ENCODE data around the gene SPACDR. TPM values are rescaled to one million over a fixed set of nuclear protein-coding genes. Genes with fewer than 3 reads are reported as not detected.
"Not testable (repeated sequence)": the region's sequence is repeated elsewhere in the genome, so short reads cannot be mapped to it uniquely, and the experiment has no call there.

SPACDR gene
- total RNA-seq, 1 experiment from 2014 or later = 2.4 TPM

DNA sequence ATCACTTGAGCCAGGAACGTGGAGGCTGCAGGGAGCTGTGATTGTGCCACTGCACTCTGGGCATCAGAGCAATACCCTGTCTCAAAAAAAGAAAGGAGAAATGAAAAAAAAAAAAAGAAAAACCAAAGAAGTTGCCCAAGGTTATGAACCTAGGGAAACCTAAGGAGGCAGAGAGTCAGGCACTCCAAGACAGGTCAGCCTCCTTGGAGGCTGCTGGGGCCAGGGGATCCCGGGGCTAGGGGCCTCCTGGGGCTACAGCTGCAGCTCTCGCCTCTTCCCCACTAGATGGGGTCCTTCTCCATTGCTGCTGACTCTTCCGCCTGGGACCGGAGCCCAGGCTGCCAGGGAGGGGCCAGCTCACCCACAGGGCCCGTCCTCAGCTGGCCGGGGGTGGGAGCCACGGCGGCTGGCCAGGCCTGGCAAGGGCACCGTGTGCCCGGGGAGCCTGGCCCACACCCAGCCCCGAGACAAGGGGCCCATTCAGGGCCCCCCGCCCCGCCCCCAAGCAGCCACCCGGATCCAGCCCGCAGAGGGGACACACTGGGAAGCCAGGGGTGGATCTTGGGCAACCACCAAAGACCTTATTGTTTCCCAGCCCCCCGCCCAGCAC lies 1.7 kb upstream of the SPACDR start:
- DNase-seq (ENCODE audit: low read depth) = peak; percentile 86

GRCh38 chr7:100465299-100465698 lies 1.2 kb upstream of the SPACDR start:
- peak; percentile 75 for DNase-seq (ENCODE audit: low read depth)

DNA sequence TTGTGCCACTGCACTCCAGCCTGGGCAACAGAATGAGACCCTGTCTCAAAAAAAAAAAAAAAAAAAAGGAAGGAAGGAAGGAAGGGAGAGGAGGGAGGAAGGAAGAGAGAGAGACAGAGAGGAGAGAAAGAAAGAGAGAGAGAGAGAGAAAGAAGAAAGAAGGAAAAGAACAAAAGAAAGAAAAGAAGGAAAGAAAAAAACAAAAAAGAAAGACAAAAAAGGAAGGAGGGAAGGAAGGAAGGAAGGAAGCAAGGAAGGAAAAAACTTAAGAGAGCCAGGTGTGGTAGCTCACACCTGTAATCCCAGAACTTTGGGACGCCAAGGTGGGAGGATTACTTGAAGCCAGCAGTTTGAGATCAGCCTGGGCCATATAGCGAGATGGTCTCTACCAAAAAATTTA lies 731 bp upstream of the SPACDR start:
- DNase-seq (ENCODE audit: low read depth) = no peak

- DNase-seq (ENCODE audit: low read depth) = no peak
Observed at GRCh38 chr7:100457033-100457432, 7.0 kb downstream of the SPACDR start.

- no peak for DNase-seq (ENCODE audit: low read depth)
Observed at GRCh38 chr7:100456562-100456961, 7.5 kb downstream of the SPACDR start.

GRCh38 chr7:100455206-100455605 lies 8.9 kb downstream of the SPACDR start:
- no peak for DNase-seq (ENCODE audit: low read depth)

DNA sequence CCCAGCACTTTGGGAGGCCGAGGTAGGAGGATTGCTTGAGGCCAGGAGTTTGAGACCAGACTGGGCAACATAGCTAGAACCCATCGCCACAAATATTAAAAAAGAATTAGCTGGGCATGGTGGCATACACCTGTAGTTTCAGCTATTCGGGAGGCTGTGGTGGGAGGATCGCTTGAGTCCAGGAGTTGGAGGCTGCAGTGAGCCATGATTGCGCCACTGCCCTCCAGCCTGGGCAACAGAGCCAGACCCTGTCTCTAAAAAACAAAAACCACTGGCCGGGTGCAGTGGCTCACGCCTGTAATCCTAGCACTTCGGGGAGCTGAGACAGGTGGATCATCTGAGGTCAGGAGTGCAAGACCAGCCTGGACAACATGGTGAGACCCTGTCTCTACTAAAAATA lies 10.2 kb downstream of the SPACDR start:
- DNase-seq (ENCODE audit: low read depth) = not testable (repeated sequence)

- no peak for DNase-seq (ENCODE audit: low read depth)
Observed at GRCh38 chr7:100452513-100452912, 11.5 kb downstream of the SPACDR start.

DNA sequence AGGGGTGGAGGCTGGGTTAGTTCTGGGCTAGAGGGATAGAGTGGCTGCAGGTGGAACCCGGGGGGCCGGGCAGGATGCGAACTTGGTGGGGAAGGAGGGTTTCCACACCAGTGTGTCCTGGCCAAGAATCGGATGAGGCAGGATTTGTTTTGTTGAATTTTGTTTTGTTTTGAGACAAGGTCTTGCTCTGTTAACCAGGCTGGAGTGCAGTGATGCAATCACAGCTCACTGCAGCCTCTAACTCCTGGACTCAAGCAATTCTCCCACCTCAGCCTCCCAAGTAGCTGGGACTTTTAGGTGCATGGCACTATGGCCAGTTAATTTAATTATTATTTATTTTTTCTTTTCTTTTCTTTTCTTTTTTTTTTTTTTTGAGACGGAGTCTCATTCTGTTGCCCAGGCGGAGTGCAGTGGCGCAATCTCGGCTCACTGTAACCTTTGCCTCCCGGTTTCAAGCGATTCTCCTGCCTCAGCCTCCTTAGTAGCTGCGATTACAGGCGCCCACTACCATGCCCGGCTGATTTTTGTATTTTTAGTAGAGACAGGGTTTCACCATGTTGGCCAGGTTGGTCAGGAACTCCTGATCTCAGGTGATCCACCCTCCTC lies 14.8 kb downstream of the SPACDR start:
- DNase-seq (ENCODE audit: low read depth) = no peak

DNA sequence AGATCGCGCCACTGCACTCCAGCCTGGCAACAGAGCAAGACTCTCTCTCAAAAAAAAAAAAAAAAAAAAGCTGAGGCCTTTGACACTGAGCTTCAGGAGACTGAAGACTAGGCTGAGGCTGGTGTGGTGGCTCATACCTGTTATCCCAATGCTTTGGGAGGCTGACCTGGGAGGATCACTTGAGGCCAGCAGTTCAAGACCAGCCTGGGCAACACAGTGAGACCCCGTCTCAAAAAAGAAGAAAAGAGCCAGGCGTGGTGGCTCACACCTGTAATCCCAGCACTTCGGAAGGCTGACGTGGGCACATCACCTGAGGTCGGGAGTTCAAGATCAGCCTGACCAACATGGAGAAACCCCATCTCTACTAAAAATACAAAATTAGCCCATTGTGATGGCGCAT lies 16.7 kb downstream of the SPACDR start:
- not testable (repeated sequence) for DNase-seq (ENCODE audit: low read depth)

DNA sequence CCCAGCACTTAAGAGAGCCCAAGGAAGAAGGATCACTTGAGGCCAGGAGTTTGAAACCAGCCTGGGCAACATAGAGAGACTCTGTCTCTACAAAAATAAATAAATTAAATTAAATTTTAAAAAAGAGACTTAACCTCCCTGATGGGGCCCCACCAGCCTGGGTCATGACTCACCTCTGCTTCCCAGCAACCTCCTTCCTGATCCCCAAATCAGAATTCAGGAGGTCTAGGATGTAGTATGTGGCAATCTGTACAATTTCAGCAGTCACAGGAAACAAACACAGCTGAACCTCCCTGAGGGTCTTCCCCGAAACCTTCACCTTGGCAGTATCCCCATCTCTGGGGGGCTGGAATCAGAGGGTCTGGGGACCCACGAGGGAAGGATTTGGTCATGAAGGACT lies 18.0 kb downstream of the SPACDR start:
- peak; percentile 66 for DNase-seq (ENCODE audit: low read depth)

DNA sequence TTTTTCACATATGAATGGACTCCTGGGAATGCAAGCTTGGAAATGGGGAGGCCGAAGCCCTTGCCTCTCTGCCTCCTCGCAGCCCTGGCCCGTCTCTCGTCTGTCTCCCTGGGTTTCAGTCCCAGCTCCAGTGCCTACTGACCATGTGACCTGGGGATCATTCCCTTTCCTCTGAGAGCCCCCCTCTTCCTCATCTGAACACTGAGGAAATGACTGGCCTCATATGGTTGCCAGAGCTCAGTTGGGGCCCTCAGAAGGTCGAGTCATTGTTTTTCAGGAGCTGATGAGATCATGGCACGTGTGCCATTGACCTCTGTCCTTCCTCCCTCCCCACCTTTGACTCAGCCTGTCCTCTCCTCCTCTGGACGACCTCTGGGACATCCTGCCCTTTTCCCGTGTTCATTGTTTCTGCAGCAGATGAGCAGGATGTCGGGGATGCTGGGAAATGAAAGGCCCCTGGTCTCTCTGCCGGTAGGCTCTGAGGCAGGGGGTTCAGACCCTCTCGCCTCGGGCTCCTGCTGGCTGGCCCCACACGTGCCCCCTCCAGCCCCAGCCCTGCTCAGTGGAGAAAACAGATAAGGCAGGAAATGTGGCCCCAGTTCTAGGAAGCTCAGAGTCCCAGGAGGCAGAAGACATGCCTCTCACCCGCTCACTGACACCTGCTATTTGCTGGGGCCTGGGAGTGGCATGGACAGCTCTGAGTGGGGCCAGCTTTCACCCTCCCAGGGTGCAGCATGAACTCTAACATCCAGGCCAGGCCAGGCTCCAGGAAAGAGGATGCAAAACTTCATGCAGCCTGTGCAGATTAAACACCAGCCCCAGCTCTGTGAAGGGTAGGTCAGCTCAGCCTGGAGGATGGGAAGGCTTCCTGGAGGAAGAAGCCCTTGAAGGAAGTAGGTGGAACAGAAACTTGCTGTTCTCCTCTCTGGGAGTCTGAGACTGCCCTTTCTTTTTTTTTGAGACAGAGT lies 19.5 kb downstream of the SPACDR start:
- DNase-seq (ENCODE audit: low read depth) = peak; percentile 88

DNA sequence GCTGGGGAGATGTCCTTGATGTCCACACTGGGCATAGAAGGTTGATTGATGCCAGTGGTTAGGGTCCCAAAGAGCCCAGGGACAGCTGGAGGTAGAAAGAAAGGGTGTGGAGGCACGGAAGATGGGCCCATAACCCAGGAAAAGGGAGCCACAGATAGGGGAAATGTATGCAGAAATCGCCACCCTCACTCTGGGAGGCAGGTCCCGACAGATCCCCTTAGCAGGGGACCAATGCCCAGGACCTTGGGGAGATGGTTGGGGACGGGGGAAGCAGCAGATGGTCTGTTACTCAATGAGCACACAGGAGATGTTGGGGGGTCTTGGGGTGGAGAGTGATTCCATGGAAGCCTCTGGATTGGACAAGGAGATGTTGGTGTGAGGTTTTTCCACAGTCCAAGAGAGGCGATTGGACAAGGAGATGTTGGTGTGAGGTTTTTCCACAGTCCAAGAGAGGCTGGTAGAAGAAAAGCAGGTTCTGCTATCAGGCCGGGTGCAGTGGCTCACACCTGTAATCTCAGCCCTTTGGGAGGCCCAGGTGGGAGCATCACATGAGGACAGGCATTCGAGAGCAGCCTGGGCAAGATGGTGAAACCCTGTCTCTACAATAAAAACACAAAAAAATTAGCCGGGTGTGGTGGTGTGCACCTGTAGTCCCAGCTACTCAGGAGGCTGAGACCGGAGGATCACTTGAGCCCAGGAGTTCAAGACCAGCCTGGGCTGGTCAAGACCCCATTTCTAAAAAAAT lies 20.8 kb downstream of the SPACDR start:
- DNase-seq (ENCODE audit: low read depth) = no peak

DNA sequence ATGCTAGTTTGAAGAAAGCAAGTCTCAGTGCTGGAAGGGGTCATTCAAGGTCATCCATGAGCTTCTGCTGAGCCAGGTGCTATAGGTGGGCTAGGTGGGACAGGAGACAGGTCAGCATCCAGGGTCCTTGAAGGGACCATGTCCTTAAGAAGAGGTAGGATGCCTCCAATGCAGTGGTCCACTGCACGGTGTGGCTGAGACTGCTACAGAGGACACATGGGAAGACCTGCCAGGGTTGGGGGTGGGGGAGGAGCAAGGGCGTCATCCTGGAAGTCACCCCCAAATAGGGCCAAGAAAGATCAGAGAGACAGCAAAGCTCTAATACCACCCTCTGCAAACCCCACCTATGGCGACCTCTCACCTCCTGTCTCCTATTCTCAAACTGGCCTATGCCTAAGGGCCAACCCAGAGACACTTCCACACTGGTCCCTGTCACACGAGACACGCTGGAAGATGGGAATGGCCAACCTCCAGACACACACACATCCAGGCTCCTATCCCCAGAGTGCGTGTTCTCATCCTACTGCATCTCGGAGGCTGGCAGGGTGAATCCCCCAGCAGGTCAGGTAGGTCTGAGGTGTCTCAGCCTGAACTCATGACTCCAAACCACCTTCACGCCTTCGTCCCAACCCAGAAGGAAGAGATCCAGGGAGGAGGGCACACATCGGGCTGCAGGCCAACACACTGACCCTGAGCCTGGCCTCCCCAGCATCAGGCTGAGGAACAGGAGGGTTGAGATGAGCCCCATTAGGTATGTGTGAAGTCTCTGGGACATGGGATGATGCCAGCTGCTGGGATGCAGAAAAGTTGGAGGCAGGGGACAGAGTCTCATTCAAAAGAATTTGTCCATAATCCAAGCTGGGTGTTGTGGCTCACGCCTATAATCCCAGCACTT lies 22.2 kb downstream of the SPACDR start:
- no peak for DNase-seq (ENCODE audit: low read depth)

- not testable (repeated sequence) for DNase-seq (ENCODE audit: low read depth)
Observed at GRCh38 chr7:100439244-100439643, 24.8 kb downstream of the SPACDR start.

GRCh38 chr7:100438731-100439130 lies 25.3 kb downstream of the SPACDR start:
- not testable (repeated sequence) for DNase-seq (ENCODE audit: low read depth)

DNA sequence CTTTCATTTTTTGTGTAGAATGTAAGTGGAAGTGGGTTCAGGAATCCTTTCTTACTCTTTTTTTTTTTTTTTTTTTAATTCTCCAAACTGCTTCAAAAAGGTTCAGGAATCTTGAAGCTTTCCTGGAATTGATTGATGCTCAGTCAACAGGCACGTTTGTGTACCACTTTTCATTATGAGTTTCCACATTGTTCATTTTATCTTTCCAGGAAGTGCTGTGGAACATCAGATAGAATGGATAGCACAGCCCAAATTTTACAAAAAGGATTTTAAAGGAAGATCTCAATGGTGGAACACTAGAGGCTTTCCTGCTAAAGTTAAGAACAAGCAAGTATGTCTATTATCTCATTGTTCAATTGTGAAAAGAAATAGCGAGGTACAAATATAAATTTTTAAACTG lies 25.9 kb downstream of the SPACDR start:
- no peak for DNase-seq (ENCODE audit: low read depth)

- no peak for DNase-seq (ENCODE audit: low read depth)
Observed at GRCh38 chr7:100437150-100438100, 26.6 kb downstream of the SPACDR start.

- no peak for DNase-seq (ENCODE audit: low read depth)
Observed at GRCh38 chr7:100435401-100436304, 28.4 kb downstream of the SPACDR start.

Data from M059J (cell line).